Mesenchymal stem cell (in vitro differentiated cells and primary cell): ENCODE results near the gene ARMC3.

Source experiments
- DNase-seq: peaks from one replicate; pipeline ENCODE4 v3.0.0-alpha.2; 2013
- H2AFZ ChIP-seq: one replicate; pipeline ENCODE4 v1.6.1; 2013; ENCODE audit warnings: low read depth, mild to moderate bottlenecking, control low read depth, inconsistent platforms, low read length, moderate library complexity
- H2AK5ac ChIP-seq: 2 replicates; pipeline ENCODE4 v1.6.1; 2013; ENCODE audit warnings: low read length, moderate library complexity, mild to moderate bottlenecking, inconsistent platforms; ENCODE audit not compliant: severe bottlenecking
- H2BK120ac ChIP-seq: one replicate; pipeline ENCODE4 v1.6.1; 2013; ENCODE audit warnings: low read depth, mild to moderate bottlenecking, inconsistent platforms, low read length, moderate library complexity
- H2BK12ac ChIP-seq, 2 experiments: one replicate each; pipeline ENCODE4 v1.6.1; 2013; ENCODE audit warnings: inconsistent platforms in 2 of 2, low read length in 2 of 2, mild to moderate bottlenecking in 2 of 2, moderate library complexity in 2 of 2, control low read depth in 1 of 2
- H2BK15ac ChIP-seq: one replicate; pipeline ENCODE4 v1.6.1; 2013; ENCODE audit warnings: mild to moderate bottlenecking, low read depth, inconsistent platforms; ENCODE audit not compliant: poor library complexity, severe bottlenecking
- H2BK5ac ChIP-seq: 2 replicates; pipeline ENCODE4 v1.6.1; 2013; ENCODE audit warnings: low read depth, mild to moderate bottlenecking, low read length, control low read depth, inconsistent platforms; ENCODE audit not compliant: poor library complexity, severe bottlenecking
- H3K14ac ChIP-seq, 2 experiments: one replicate each; pipeline ENCODE4 v1.6.1; 2013; ENCODE audit warnings: inconsistent platforms in 2 of 2, low read length in 2 of 2, control low read depth in 1 of 2, mild to moderate bottlenecking in 1 of 2, moderate library complexity in 1 of 2
- H3K18ac ChIP-seq, 2 experiments: one replicate each; pipeline ENCODE4 v1.6.1; 2013; ENCODE audit warnings: inconsistent platforms in 2 of 2, low read length in 2 of 2, control low read depth in 1 of 2, low read depth in 1 of 2, mild to moderate bottlenecking in 1 of 2
- H3K23ac ChIP-seq, 2 experiments: one replicate each; pipeline ENCODE4 v1.6.1; 2013; ENCODE audit warnings: inconsistent platforms in 2 of 2, low read length in 2 of 2, mild to moderate bottlenecking in 2 of 2, moderate library complexity in 2 of 2, control low read depth in 1 of 2
- H3K27ac ChIP-seq: 2 replicates; pipeline ENCODE4 v1.5.1; 2013; ENCODE audit warnings: mild to moderate bottlenecking, moderate library complexity, low read length, control low read depth, inconsistent platforms; ENCODE audit not compliant: poor library complexity, severe bottlenecking
- H3K27me3 ChIP-seq, 2 experiments: 2 replicates each; pipeline versions ENCODE4 v1.6.1 to v1.7.0; 2013; ENCODE audit warnings: low read length in 2 of 2, mild to moderate bottlenecking in 2 of 2, moderate library complexity in 2 of 2, control low read depth in 1 of 2, inconsistent platforms in 1 of 2; ENCODE audit not compliant: control insufficient read depth in 1 of 2, insufficient read depth in 1 of 2
- H3K36me3 ChIP-seq, 2 experiments: 2 replicates each; pipeline versions ENCODE4 v1.6.1 to v1.7.0; 2013; ENCODE audit warnings: low read length in 2 of 2, control low read depth in 1 of 2, inconsistent platforms in 1 of 2, low read depth in 1 of 2, mild to moderate bottlenecking in 1 of 2; ENCODE audit not compliant: insufficient read depth in 2 of 2, control insufficient read depth in 1 of 2
- H3K4ac ChIP-seq, 2 experiments: one replicate each; pipeline ENCODE4 v1.6.1; 2013; ENCODE audit warnings: inconsistent platforms in 2 of 2, low read length in 2 of 2, mild to moderate bottlenecking in 2 of 2, moderate library complexity in 2 of 2, control low read depth in 1 of 2, low read depth in 1 of 2
- H3K4me1 ChIP-seq: 2 replicates; pipeline ENCODE4 v1.6.1; 2013; ENCODE audit warnings: low read depth, low read length, control low read depth; ENCODE audit not compliant: control insufficient read depth, insufficient read depth
- H3K4me2 ChIP-seq: 2 replicates; pipeline ENCODE4 v1.6.1; 2013; ENCODE audit warnings: low read length, mild to moderate bottlenecking, inconsistent platforms; ENCODE audit not compliant: poor library complexity, severe bottlenecking
- H3K4me3 ChIP-seq, 2 experiments: 2 replicates each; pipeline versions ENCODE4 v1.5.1 to v1.7.0; 2013; ENCODE audit warnings: low read length in 2 of 2, mild to moderate bottlenecking in 2 of 2, control low read depth in 1 of 2, low read depth in 1 of 2; ENCODE audit not compliant: insufficient read depth in 1 of 2
- H3K79me1 ChIP-seq: replicated peaks from 2 replicates; pipeline ENCODE4 v1.6.1; 2013; ENCODE audit warnings: mild to moderate bottlenecking, control low read depth, low read length, inconsistent platforms; ENCODE audit not compliant: poor library complexity, severe bottlenecking
- H3K9ac ChIP-seq: 2 replicates; pipeline ENCODE4 v1.7.0; 2013; ENCODE audit warnings: mild to moderate bottlenecking, low read length, moderate library complexity
- H3K9me3 ChIP-seq: 2 replicates; pipeline ENCODE4 v1.7.0; 2013; ENCODE audit warnings: mild to moderate bottlenecking, low read length; ENCODE audit not compliant: control insufficient read depth
- H4K8ac ChIP-seq: one replicate; pipeline ENCODE4 v1.6.1; 2013; ENCODE audit warnings: inconsistent platforms, mild to moderate bottlenecking, low read length, moderate library complexity
- H4K91ac ChIP-seq: one replicate; pipeline ENCODE4 v1.6.1; 2013; ENCODE audit warnings: mild to moderate bottlenecking, low read length, inconsistent platforms
- WGBS: methylation state at CpG from one replicate; pipeline ENCODE4 v1.1.7; 2013; ENCODE audit warnings: mixed read lengths; 5-methylcytosine and 5-hydroxymethylcytosine counted together

ARMC3 gene

DNA sequence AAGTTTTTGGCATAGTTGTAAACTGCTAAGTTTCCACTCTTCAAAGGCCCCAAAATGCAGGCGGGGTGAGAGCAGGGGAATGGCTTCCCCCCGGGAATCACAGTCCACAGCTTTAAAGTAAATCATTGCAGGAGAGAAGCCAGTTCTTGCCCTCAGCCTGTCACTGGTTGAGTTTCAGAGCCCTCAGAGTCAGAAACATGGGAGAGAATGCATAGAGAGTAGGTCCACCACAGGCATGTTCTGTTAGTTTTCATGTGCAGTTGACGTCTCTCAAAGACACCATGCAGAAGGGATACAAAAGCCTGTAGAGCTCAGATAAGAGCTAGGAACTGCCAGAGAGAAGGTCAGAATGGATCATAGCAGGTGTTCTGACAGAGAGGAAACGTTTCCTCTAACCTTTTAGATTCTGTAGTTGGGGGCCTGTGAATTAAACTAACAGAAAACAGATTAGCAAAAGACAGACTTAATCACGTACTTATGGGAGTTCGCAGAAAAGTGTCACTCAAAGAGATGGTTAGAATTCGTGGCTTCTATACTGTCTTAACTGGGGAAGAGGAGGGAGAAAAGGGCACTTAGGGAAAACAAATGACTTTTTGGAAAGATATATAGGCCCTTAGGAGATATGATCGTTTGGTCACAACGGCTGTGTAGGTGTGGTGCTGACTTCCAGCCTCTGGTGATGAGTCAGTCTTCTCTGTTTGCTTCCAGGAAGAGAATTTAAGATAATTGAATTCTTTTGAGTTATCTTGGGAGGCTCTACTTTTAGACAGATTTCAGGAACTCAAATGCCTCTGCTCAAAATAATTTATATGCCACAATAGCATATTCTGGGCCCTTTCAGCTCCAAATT lies 119.6 kb downstream of the ARMC3 start:
- Histone ChIP-seq H3K23ac (no peak overlapping the region), H3K4ac (no peak overlapping the region), H3K4me1 (no peaks in the 10 kb centered on the region), H2BK15ac (no peak overlapping the region), H3K4me3 (no peak overlapping the region), H3K27me3 (peaks cover 0 to 4% of the 10 kb centered on the region in 2 experiments), H3K79me1 (no peaks in the 10 kb centered on the region), H2AK5ac (no peak overlapping the region), H3K9ac (no peak overlapping the region), H3K14ac (no peak overlapping the region), H2AFZ (no peak overlapping the region), H3K18ac (no peak overlapping the region), H3K36me3 (no peaks in the 10 kb centered on the region), H2BK5ac (no peak overlapping the region), H4K91ac (no peak overlapping the region), H2BK120ac (no peak overlapping the region), H3K9me3 (no peaks in the 10 kb centered on the region), H4K8ac (no peak overlapping the region), H3K4me2 (no peak overlapping the region), H2BK12ac (peak overlapping the region in 1 of 2 experiments; percentile 76), H3K27ac (no peak overlapping the region)
- DNase-seq = peak; percentile 37
- 33% methylated on average over 9 of the region's 9 CpGs for WGBS

DNA sequence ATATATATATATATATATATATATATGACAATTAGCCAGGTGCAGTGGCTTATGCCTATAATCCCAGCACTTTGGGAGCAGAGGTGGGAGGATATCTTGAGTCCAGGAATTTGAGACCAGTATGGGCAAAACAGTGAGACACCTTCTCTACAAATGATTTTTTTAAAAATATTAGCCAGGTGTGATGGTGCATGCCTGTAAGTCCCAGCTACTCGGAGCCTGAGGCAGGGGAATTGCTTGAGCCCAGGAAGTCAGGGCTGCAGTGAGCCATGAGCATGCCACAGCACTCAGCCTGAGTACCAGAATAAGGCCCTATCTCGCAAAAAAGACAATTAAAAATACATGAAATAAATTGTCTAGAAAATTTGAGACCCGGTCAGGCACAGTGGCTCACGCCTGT lies 120.3 kb downstream of the ARMC3 start:
- no peak for DNase-seq
- H3K9me3 ChIP-seq = no peaks in the 10 kb centered on the region
- H3K4ac ChIP-seq = no peak overlapping the region
- peaks cover 0 to 7% of the 10 kb centered on the region in 2 experiments for H3K27me3 ChIP-seq
- WGBS = 94% methylated on average over 4 of the region's 4 CpGs
- no peak overlapping the region for H3K4me2 ChIP-seq
- H2BK120ac ChIP-seq = no peak overlapping the region
- H3K18ac ChIP-seq = no peak overlapping the region
- H3K79me1 ChIP-seq = no peaks in the 10 kb centered on the region
- no peak overlapping the region for H2AK5ac ChIP-seq
- no peak overlapping the region for H2BK12ac ChIP-seq
- H2AFZ ChIP-seq = no peak overlapping the region
- no peak overlapping the region for H2BK15ac ChIP-seq
- no peak overlapping the region for H3K23ac ChIP-seq
- H2BK5ac ChIP-seq = no peak overlapping the region
- no peak overlapping the region for H4K8ac ChIP-seq
- no peak overlapping the region for H3K14ac ChIP-seq
- no peak overlapping the region for H3K9ac ChIP-seq
- no peak overlapping the region for H3K27ac ChIP-seq
- no peak overlapping the region for H3K4me3 ChIP-seq
- H3K36me3 ChIP-seq = no peaks in the 10 kb centered on the region
- H3K4me1 ChIP-seq = no peaks in the 10 kb centered on the region
- no peak overlapping the region for H4K91ac ChIP-seq

DNA sequence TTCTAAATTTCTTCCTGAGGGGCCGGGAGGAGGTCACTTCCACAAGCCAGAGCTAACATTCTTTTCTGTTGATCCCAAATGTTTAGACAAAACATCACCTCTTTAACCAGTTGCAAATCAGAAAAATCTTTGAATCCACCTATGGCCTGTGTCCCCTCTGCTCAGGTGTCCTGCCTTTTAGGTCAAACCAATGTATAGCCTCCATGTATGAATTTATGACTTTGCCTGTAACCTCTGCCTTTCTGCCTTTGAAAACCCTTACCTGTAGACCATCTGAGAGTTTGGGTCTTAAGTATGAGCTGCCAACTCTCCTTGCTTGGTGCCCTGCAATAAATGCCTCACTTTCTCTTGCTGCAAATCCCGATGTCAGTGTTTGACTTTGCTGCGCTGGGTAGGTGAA lies 123.4 kb downstream of the ARMC3 start:
- 97% methylated on average over 3 of the region's 3 CpGs for WGBS
- H3K36me3 ChIP-seq = no peaks in the 10 kb centered on the region
- H3K27me3 ChIP-seq = peaks cover 11 to 17% of the 10 kb centered on the region in 2 experiments

DNA sequence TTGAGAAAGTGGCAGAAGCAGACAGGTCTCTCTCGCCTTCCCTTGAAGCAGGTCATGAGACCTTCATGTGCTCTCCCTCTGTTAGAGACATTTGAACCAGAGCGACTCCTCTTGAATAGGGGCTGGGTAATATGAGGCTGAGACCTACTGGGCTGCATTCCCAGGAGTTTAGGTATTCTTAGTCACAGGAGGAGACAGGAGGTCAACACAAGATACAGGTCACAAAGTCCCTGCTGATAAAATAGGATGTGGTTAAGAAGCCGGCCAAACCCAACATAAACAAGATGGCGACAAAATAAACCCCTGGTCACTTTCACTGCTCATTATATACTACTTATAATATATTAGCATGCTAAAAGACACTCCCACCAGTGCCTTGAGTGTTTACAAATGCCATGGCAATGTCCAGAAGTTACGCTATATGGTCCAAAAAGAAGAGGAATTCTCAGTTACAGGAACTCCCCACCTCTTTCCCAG lies 124.0 kb downstream of the ARMC3 start:
- DNase-seq = no peak
- WGBS = 77% methylated on average over 5 of the region's 5 CpGs
- H2BK120ac ChIP-seq = no peak overlapping the region

More for the DNA sequence above, 123.4 kb downstream of the ARMC3 start:
- H2BK15ac ChIP-seq = no peak overlapping the region
- no peak overlapping the region for H2AK5ac ChIP-seq
- no peak overlapping the region for H3K27ac ChIP-seq
- H3K4me1 ChIP-seq = no peaks in the 10 kb centered on the region
- H2AFZ ChIP-seq = no peak overlapping the region
- no peak overlapping the region for H3K14ac ChIP-seq
- H3K9ac ChIP-seq = no peak overlapping the region
- H2BK120ac ChIP-seq = no peak overlapping the region
- no peak overlapping the region for H3K23ac ChIP-seq
- DNase-seq = no peak
- H3K79me1 ChIP-seq = no peaks in the 10 kb centered on the region
- no peak overlapping the region for H3K4ac ChIP-seq
- no peak overlapping the region for H4K8ac ChIP-seq
- H3K4me3 ChIP-seq = no peak overlapping the region
- no peak overlapping the region for H2BK5ac ChIP-seq
- no peaks in the 10 kb centered on the region for H3K9me3 ChIP-seq
- H3K18ac ChIP-seq = peak overlapping the region in 1 of 2 experiments; percentile 2
- no peak overlapping the region for H4K91ac ChIP-seq
- H3K4me2 ChIP-seq = no peak overlapping the region
- H2BK12ac ChIP-seq = no peak overlapping the region

More for the DNA sequence above, 124.0 kb downstream of the ARMC3 start:
- no peak overlapping the region for H2BK15ac ChIP-seq
- no peak overlapping the region for H3K18ac ChIP-seq
- no peak overlapping the region for H3K14ac ChIP-seq
- no peak overlapping the region for H3K4ac ChIP-seq
- no peak overlapping the region for H2AFZ ChIP-seq
- H2AK5ac ChIP-seq = no peak overlapping the region
- peaks cover 16 to 17% of the 10 kb centered on the region in 2 experiments for H3K27me3 ChIP-seq
- no peak overlapping the region for H2BK5ac ChIP-seq
- no peaks in the 10 kb centered on the region for H3K9me3 ChIP-seq
- H3K9ac ChIP-seq = no peak overlapping the region
- H3K27ac ChIP-seq = no peak overlapping the region
- no peaks in the 10 kb centered on the region for H3K4me1 ChIP-seq
- no peak overlapping the region for H3K4me2 ChIP-seq
- H3K4me3 ChIP-seq = no peak overlapping the region
- no peaks in the 10 kb centered on the region for H3K36me3 ChIP-seq
- H2BK12ac ChIP-seq = peak overlapping the region in 1 of 2 experiments; percentile 40
- no peak overlapping the region for H4K91ac ChIP-seq
- no peak overlapping the region for H4K8ac ChIP-seq
- H3K23ac ChIP-seq = no peak overlapping the region
- no peaks in the 10 kb centered on the region for H3K79me1 ChIP-seq
